GM10266 (cell line): ENCODE measurements around the gene NMNAT3.

Experiments used
- DNase-seq: peaks from one replicate; pipeline ENCODE4 v3.0.0; 2012; ENCODE audit errors: extremely low spot score
- CTCF ChIP-seq: IDR thresholded peaks from 2 replicates; pipeline ENCODE4 v1.5.1; 2012; ENCODE audit warnings: mild to moderate bottlenecking, low read depth; ENCODE audit not compliant: control insufficient read depth, insufficient read depth; ENCODE audit errors: missing control alignments

NMNAT3 gene

GRCh38 chr3:139653582-139653981 lies 24.2 kb downstream of the NMNAT3 start:
- TF ChIP-seq CTCF: no peak
- no peak for DNase-seq

- TF ChIP-seq CTCF: no peak
- DNase-seq: no peak
Observed at GRCh38 chr3:139652561-139652960, 25.2 kb downstream of the NMNAT3 start.

- TF ChIP-seq CTCF: no peak
Observed at GRCh38 chr3:139647866-139648435, 29.8 kb downstream of the NMNAT3 start.

GRCh38 chr3:139646512-139646911 lies 31.3 kb downstream of the NMNAT3 start:
- TF ChIP-seq CTCF: no peak
- no peak for DNase-seq

More at GRCh38 chr3:139647866-139648435, 29.8 kb downstream of the NMNAT3 start:
- DNase-seq: no peak

- no peak for DNase-seq
- no peak for TF ChIP-seq CTCF
Observed at GRCh38 chr3:139642996-139643395, 34.8 kb downstream of the NMNAT3 start.

GRCh38 chr3:139640456-139640855 lies 37.3 kb downstream of the NMNAT3 start:
- no peak for DNase-seq

More at GRCh38 chr3:139640456-139640855, 37.3 kb downstream of the NMNAT3 start:
- no peak for TF ChIP-seq CTCF
